SW480 (cell line): ENCODE data around the gene PPP4R3A.
"Not testable (repeated sequence)": the region's sequence is repeated elsewhere in the genome, so short reads cannot be mapped to it uniquely, and the experiment has no call there.

Source experiments
- DNase-seq: peaks from one replicate; pipeline ENCODE4 v3.0.0-alpha.2; 2016; ENCODE audit warnings: low spot score

PPP4R3A gene

DNA sequence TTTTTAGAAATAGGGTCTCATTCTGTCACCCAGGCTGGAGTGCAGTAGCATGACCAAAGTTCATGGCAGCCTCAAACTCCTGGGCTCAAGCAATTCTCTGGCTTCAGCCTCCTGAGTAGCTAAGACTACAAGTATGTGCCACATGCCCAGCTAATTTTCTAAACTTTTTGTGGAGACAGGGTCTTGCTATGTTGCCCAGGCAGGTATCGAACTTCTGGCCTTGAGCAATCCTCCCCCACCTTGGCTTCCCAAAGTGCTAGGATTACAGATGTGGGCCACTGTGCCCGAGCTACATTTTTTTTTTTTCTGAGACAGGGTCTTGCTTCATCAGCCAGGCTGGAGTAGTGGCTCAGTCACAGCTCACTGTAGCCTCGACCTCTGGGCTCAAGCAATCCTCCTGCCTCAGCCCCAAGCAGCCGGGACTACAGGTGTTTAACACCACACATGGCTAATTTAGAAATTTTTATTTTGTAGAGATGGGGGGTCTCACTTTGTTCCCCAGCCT lies 7.1 kb downstream of the PPP4R3A start:
- no peak for DNase-seq

DNA sequence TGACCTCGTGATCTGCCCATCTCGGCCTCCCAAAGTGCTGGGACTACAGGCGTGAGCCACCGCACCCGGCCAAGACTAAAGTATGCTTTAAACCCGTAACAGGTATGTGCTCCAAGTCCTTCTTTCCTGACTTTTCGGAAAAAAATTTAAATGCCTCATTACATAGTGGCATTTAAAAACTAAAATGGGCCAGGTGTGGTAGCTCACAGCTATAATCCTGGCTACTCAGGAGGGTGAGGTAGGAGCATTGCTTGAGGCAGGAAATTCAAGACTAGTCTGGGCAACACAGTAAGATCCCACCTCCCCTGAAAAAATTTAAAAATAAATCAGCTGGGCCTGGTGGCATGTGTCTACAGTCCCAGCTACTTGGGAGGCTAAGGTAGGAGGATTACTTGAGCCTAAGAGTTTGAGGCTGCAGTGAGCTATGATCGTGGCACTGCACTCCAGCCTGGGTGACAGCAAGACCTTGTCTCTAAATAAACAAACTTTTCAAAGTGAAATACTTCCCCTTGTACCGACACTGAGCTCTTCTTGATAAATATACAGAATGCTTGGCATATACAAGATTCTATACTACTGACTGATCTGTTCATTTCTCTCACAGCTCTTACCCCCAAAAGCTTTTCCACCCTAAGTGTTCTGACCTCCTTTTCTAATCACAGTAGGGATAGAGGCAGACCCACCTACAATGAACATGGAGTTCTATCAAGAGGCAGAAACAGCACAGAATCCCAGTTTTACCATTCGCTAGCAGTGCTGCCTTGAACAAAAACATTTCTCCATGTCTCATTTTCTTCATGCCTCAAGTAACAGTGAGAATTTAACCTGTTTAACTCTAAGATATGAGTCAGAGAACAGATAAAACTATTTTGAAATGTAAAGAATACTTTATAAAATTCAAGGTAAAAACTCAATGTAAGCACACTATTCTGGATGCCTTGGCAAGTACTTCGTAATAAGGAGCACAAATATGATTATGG lies 7.9 kb downstream of the PPP4R3A start:
- no peak for DNase-seq

DNA sequence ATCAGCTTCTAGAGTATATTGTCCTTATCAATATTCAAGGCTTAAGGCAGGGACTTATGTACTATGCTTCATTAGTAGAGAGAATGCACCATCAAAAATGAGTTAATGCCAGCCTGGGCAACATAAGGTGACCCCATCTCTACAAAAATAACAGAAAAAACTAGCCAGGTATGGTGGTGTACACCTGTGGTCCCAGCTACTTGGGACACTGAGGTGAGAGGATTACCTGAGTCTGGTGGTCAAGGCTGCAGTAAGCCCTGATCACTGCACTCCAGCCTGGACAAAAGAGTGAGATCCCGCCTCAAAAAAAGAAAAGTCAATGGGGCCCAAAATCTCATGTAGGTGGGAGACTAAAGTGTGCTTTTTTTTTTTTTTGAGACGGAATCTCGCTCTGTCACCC lies 8.8 kb downstream of the PPP4R3A start:
- no peak for DNase-seq

DNA sequence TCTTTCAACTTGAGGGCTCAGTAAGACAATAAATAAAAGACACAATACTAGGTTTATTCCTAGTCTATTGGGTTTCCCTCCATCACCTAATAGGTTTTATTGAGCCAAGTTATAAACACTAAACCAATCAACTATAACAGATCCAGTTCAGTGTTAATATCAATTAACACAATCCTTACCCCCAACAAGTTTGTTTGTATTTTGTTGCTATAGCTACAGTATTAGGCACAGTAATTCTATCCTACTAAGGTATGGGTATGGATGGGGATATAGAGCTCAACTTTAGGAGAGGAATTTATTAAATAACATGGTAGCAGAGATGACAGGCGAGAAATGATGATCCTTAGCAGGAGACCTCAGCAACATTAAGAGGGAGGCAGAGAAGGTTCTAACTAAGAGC lies 13.3 kb downstream of the PPP4R3A start:
- DNase-seq, result peak; percentile 47

DNA sequence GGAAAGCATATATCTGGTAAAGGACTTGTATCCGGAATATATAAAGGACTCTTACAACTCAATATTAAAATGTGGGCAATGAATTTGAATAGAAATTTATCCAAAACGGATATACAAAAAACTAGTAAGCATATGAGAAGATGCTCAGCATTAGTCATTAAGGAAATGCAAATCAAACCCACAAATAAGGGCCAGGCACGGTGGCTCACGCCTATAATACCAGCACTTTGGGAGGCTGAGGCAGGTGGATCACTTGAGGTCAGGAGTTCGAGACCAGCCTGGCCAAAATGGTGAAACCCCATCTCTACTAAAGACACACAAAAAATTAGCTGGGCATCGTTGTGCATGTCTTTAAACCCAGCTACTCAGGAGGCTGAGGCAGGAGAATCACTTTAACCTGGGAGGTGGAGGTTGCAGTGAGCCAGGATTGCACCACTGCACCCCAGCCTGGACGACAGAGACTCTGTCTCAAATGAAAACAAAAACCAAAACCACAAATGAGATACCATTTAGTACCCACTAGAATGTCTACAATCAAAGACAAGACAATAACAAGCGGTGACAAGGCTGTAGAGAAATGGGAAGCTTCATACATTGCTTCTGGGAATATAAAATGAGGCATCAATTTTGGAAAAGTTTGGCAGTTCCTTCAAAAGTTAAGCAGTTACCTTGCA lies 15.6 kb downstream of the PPP4R3A start:
- DNase-seq, result not testable (repeated sequence)

DNA sequence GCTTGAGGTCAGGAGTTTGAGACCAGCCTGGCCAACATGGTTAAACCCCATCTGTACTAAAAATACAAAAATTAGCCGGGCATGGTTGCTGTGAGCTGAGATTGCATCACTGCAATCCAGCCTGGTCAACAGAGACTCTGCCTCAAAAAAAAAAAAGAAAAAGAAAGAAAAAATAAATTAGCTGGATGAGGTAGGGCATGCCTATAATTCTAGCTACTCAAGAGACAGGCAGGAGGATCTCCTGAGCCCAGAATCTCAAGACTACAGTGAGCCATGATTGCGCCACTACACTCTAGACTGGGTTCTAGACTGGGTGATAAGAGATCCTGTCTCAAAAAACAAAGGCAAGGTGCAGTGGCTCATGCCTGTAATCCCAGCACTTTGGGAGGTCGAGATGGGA lies 16.9 kb downstream of the PPP4R3A start:
- no peak for DNase-seq

DNA sequence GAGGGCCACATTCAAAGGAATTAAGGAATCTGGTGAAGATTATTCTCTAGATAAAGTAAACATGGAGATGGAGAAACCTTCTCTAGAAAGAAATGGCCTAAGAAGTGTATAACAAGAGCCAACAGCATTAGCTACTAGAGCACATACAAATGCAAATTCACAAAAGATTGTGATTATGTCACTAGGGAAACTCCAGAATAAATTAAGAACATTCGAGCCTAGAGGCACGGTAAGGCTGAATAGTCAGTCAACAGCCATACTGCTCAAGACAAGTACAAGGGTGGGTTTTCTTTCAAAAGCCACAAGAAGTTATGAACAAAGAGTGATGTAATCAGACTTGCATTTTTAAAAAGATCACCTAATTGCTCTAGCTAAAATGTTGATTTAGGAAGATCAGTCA lies 25.4 kb downstream of the PPP4R3A start:
- no peak for DNase-seq

DNA sequence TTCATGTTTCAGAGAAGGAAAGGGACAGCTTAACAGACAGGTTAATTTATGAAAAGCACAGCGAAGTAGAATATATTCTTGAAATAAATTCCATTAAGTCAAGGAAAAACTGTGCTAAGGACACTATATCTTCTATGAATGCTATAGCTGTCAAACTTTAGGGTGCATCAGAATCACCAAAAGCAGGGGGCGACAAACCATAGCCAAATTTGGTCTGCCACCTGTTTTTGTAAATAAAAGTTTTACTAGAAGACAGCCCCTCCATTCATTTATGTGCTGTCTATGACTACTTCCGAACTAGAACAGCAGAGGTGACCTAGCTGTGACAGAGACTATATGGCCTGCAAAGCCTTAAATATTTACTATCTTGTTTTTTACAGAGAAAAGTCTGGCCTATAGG lies 25.9 kb downstream of the PPP4R3A start:
- DNase-seq, result no peak

DNA sequence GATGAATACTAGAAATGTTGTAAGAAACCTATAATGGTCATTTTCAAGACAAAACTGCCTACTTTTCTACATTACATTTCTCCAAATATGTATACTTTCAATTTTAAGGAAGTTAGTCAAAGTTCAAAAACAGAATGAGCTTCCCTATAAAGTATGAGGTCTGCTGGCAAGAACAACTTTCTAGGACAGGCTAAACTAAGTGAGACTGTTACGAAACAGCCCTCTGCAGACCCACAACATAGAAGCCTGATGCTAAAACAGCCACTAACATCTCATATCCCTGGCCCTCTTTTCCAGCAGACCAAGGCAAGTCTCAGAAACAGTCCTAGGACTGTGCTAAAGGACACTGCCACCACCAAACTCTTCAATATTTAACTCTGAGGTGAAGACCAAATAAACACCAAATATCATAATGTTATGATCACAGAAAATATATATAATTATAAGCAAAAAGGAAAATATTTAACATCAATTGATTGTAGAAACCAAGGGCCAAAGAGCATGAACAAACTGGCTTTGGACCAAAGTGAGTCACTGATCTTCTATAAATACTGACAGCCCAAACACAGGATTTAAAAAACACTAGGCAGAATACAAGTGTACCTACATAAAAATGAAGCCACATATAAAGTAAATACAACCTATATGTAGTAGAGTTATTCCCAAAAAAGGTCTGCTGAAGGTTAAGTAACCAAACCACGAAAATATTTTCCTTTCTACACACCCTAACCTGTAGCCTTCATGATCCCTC lies 27.7 kb downstream of the PPP4R3A start:
- no peak for DNase-seq

DNA sequence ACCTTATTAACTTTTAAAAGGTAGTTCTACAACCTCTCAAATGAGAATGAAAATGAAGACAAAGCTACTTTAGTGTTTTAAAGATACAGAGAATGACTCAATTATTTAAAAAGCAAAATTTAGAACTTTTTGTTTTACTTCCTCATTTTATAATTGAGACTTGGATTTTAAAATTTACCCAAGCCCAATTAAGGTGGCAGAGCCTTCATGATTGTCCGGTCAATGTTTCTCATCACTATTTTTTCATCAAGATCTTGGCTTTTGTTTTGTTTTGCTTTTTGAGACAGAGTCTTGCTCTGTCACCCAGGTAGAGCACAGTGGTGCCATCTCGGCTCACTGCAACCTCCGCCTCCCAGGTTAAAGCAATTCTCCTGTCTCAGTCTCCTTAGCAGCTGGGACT lies 32.7 kb downstream of the PPP4R3A start:
- no peak for DNase-seq

DNA sequence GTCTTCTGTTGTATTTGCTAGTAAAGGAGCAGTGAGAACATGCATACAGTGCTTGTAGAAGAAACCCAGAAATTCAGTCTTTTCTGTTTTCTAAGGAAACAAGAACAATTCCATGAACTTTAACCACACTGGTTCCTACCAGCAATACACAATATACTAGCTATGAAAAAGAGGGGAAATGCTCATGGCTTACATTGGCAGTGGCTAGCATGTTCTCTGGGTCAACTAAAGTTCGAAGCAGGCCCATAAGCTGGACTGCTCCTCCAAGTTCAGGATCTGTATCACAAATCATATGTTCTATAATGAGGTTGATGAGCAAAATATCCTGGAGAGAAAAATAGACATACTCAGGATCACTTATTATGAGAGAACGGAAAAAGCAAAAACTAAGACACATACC lies 37.1 kb downstream of the PPP4R3A start:
- DNase-seq, result no peak

DNA sequence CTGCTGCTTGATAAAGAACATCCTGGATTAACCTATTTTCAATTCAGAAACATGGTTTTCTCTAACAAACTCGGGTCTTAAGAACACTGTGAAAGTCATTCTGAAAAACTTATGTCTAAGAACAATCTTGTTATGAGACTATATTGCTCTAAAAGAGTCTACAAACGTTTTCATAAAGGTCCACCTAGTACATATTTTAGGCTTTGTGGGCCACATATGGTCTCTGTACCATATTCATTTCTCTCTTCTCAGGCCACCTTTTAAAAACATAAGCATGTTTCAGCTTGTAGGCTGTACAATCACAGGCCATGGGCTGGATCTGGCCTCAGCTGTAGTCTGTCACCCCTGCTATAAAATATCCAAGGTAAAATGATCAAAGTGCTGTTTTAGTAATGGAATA lies 39.9 kb downstream of the PPP4R3A start:
- DNase-seq, result no peak

DNA sequence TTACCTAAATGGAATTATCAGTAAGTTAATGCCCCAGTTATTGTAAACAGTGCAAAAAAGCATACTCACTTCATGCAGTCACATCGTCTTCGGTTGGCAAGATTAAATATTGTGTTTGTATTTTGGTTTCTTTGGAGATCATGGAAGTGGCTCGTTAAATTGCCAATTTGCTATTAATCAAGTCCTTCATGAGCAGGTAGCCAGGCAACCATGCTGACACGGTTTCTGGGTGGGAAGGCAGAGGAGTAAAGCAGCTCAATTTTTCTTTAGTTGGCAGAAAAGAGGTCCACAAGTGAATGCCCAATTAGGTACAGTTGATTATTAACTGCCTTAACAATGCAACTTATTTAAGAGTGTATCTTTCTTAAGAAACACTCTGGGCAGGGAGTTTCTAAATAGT lies 43.9 kb downstream of the PPP4R3A start:
- no peak for DNase-seq

DNA sequence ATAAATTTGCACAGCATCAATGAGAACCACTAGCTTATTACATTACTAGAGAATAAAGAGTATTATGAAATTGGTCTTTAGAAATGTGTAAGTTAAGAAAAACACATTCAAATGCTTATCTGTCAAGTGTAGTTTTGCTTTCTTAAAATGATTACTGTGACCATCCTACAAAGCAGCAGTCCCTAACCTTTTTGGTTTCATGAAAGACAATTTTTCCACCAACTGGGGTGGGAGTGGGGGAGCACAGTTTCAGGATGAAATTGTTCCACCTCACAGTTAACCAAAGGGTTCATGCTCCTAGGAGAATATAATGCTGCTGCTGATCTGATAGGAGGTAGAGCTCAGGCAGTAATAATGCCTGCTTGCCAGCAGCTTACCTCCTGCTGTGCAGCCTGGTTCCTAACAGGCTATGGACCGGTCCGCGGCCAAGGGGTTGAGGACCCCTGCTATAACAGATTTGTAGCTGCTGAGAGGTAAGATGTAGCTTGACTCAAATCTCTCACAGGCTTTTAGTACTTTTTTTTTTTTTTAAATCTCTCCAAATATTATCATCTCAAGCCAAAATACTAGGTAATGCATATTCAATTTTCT lies 45.4 kb downstream of the PPP4R3A start:
- no peak for DNase-seq

DNA sequence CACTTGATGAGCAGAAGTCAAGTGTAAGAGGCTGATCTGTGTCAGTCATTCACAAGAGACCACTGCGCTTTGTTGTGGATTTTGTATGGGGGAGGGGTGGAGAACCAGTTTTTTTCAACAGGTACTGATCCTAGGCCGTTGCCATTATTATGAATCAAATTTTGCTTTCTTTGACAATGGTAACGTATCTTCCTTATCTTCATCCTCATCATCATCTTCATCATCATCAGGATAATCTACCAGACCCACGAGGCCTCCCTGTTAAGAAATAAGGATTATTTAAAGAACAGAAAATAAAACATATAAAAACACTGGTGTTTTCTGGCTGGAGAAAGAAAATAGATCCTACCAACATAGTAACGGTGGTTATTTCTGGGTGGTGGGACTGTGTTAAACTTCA lies 51.5 kb downstream of the PPP4R3A start:
- DNase-seq, result no peak

DNA sequence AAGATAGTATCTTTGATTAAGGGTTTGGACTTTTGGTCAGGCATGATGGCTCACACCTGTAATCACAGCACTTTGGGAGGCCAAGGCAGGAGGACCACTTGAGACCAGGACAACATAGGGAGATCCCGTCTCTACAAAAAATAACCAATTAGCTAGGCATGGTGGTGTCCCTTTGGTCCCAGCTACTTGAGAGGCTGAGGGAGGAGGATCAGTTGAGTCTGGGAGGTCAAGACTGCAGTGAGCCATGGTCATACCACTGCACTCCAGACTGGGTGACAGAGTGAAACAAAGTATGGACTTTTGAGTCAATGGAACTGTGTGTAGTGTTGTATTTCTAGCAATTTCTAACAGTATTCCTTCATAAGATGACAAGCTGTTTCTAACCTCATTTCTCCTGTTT lies 53.8 kb downstream of the PPP4R3A start:
- DNase-seq, result no peak

DNA sequence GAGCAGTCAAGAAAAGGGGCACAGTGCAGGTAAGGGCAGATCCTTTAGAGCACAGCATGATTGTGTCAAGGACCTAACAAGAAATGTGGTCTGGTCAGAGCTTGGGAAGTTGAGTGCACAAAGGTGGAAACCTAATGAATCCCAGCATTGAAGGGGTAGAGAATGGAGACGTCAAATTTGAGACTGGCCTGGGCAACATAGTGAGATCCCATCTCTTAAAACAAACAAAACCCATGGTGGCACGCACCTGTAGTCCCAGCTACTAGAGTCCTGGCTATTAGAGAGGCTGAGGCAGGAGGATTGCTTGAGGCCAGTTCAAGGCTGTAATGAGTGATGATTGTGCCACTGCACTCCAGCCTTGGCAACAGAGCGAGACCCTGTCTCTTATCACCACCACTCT lies 55.5 kb downstream of the PPP4R3A start:
- DNase-seq, result no peak

DNA sequence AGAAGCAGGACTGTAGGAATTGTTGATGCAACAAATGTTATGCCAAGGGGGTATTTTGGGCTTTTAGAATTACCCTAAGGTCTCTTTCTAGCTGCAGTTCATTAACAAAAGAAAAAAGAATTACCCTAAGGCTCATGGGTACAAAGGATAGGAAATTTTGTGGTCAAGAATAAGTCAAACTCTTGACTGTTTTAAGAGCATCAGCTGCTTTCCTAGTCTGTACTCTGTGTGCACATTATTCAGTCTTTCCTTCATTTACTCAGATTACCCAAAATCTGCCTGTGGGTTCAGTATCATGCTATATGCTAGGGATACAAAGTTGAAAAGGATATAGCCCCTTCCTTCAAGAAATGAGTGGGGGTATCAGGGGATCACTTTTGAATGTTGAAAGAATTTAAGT lies 56.0 kb downstream of the PPP4R3A start:
- no peak for DNase-seq

DNA sequence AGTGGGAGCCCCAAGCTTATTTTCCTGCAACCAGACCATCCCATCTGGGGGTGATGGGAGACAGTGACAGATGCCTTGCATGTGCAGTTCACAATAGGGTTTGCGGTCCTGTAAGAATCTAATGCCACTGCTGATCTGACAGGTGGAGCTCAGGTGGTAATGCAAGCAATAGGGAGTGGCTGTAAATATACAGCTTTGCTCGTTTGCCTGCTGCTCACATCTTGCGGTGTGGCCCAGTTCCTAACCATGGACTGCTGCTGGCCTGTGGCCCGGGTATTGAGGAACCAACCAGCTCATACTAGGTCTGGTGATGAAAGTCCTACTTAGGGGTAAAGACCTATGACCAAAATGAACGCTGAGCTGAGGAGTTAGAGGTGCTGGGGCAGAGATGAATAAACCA lies 56.4 kb downstream of the PPP4R3A start:
- no peak for DNase-seq

DNA sequence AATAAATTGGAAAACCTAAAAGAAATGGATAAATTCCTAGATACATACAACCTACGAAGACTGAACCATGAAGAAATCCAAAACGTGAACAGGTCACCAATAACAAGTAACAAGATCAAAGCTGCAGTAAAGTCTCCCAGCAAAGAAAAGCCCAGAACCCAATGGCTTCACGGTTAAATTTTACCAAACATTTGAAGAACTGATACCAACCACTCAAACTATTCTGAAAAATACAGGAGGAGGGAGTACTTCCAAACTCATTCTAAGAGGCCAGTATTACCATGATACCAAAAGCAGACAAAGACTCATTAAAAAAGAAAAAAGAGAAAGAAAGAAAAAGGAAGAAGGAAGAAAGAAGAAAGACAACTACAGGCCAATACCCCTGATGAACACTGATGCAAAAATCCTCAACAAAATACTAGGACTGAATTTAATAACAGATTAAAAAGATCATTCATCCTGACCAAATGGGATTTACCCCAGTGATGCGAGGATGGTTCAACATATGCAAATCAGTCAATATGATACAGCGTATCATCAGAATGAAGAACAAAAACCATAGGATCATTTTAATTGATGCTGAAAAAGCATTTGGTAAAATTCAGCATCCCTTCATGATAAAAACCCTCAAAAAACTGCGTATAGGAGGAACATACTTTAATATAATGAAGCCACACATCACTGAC lies 65.6 kb downstream of the PPP4R3A start:
- no peak for DNase-seq

DNA sequence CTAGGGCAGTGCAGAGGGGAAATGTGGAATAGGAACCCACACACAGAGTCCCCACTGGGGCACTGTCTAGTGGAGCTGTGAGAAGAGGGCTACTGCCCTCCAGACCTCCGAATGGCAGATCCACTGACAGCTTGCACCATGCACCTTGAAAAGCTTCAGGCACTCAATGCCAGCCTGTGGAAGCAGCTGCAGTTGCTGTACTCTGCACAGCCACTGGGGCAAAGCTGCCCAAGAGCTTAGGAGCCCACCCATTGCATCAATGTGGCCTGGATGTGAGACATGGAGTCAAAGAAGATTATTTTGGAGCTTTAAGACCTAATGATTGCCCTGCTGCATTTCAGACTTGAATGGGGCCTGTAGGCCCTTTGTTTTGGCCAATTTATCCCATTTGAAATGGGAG lies 70.8 kb downstream of the PPP4R3A start:
- no peak for DNase-seq

DNA sequence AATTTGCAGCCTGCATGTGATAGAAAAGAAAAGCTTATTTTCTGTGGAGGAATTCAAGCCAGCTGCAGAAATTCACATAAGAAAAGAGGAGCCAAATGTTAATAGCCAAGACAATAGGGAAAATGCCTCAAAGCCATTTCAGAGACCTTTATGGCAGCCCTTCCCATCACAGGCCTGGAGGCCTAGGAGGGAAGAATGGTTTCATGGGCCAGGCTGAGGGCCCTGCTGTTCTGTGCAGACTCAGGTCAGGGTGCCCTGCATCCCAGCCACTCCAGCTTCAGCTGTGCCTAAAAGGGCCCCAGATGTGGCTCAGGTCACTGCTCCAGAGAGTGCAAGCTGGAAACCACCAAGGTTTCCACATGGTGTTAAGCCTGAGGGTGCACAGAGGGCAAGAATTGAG lies 71.3 kb downstream of the PPP4R3A start:
- DNase-seq, result no peak
